Peyer's patch (tissue), 4 donors: ENCODE results near the gene TSPAN18.

ENCODE experiments used
- POLR2A ChIP-seq, 2 donors: fragments of 450-650 bp; IDR thresholded peaks; one replicate each; pipeline ENCODE4 v1.5.1; 2017; ENCODE audit warnings: antibody characterized with exemption in 2 of 2, mild to moderate bottlenecking in 2 of 2, moderate library complexity in 2 of 2
- TF ChIP-seq, protein P1 (sequence below), 6 experiments: fragments of 450-650 bp in 4 of 6; fragments of 200-600 bp in 2 of 6; sonication (generic) in 1 of 6; IDR thresholded peaks; one replicate each; pipeline ENCODE4 v1.5.1; 2017 to 2019; ENCODE audit warnings: antibody characterized with exemption in 6 of 6, mild to moderate bottlenecking in 3 of 6, moderate library complexity in 1 of 6

DNA sequence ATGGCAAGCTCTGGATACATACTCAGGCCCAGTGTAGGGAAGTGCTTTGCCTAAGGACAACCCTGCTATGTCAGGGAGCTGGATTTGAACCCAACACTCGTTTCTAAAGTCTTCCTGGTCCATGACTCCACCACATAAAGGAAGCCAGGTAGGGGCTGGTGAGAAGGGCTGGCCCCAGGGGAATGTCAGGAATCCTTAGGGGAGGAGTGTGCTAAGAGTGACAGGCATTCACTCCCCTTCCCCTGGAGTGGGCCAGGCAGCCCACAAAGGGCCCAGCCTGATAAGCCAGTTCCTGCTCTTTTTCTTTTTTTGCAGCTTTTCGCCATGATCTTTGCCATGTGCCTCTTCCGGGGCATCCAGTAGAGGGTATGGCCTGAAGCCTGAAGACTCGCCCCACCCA is 202.1 kb downstream of the TSPAN18 start:
- TF ChIP-seq POLR2A (IDR thresholded peaks at IDR 0.05): no peak
- TF ChIP-seq, protein P1, sequence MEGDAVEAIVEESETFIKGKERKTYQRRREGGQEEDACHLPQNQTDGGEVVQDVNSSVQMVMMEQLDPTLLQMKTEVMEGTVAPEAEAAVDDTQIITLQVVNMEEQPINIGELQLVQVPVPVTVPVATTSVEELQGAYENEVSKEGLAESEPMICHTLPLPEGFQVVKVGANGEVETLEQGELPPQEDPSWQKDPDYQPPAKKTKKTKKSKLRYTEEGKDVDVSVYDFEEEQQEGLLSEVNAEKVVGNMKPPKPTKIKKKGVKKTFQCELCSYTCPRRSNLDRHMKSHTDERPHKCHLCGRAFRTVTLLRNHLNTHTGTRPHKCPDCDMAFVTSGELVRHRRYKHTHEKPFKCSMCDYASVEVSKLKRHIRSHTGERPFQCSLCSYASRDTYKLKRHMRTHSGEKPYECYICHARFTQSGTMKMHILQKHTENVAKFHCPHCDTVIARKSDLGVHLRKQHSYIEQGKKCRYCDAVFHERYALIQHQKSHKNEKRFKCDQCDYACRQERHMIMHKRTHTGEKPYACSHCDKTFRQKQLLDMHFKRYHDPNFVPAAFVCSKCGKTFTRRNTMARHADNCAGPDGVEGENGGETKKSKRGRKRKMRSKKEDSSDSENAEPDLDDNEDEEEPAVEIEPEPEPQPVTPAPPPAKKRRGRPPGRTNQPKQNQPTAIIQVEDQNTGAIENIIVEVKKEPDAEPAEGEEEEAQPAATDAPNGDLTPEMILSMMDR (IDR thresholded peaks at IDR 0.05): no peak
